Measurements from ENCODE around the gene HMCN2.

HMCN2 gene

DNA sequence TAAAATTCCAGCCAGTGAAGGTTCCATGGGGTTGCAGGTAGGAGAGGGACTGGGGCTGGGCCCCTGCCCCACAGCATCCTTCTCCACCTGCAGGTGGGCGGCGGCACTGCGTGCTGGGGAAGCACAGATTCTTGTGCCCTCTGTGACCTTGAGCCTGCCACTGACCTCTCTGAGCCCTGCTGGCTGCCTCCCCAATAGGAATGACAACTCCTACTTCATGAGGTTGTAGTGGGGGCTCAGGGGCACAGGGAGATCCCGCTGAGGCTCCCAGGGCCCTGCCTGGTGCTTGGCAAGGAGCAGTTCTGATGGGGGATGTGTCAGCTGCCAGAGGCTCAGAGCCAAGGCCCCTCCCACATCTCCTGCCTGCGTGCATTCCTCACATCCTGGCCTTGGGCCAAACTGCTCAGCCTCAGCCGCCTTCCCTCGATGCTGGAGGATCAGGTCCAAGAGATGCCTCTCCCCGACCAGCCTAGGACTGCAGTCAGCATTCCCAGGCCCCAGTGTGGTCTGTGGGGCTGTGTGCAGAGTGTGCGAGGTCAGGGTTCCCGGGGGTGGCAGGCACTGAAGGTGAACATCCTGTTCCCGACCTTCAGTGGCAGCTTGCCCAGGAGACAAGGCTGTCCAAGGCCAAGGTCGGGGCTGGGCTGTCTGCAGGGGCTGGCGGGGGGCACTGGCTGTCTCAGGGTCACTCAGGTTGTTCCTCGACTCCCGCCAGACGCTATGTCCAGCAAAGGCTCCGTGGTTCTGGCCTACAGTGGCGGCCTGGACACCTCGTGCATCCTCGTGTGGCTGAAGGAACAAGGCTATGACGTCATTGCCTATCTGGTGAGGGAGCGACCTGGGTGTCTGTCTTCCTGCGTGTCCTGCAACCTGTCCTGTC, 186.2 kb downstream of the HMCN2 start:
- peak; percentile 76 for DNase-seq (ENCODE audit: low spot score)

DNA sequence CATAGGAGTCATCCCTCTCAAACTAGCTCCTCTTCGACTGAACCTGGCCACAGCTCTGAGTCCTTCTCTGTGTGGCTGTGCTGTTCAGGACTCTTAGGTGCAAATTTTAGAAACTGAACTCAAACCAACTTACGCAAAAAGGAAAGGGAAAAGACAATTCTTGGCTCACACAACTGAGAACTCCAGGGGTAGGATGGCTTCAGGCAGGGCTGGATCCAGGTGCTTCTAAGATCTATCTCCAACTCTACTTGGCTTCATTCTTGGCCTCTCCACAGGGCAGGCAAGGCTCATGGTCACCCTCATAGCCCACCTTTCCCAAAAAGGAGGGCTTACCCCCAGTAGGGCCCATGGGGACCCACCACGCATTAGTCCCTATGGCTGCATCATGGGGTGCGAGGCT, 187.3 kb downstream of the HMCN2 start:
- no peak for DNase-seq (ENCODE audit: low spot score)

DNA sequence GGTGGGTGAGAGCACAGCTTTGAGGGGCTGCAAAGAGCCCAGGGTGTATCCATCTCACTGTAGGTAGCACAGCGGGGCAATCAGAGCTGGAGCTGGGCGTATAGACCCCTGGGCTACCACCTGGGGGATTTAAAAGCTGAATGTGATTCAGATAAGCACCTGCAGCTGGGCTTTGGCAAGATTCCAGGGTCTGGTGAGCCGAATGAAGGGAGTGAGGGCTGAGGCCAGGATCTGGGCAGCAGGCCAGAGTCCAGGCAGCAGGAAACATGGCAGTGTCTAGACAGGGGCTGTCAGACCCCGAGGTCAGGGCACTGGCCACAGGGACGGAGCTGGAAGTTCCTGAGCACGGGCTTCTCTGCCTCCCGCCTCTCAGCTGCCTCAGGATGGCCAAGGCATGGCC, 187.9 kb downstream of the HMCN2 start:
- peak; percentile 68 for DNase-seq (ENCODE audit: low spot score)

DNA sequence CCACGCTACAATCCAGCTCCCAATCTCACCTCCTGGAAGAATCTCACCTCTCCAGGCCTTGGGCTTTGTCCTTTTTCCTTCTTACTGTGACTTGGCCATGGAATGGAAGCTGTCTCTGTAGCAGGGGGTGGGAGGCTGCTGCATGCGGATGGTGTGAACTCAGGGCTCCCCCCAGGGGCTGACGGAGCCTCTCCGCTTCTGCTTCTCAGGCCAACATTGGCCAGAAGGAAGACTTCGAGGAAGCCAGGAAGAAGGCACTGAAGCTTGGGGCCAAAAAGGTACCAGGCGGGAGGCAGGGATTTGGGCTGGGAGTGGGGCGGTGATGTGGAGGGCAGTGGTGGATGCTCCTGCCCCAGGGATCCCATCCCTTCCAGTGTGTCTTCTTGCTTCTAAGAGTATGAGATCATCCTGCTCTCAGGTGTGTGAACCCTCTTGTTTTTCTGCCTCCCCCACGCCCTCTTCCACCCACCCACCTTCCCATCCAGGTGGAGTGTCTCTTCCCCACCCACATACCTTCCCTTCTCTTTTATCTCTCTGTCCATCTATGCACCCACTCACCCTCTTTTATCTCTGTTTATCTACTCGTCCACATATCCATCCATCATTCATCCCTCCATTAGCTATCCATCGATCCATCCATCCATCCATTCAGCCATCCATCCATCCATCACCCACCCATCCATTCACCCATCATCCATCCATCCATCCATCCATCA, 188.7 kb downstream of the HMCN2 start:
- no peak for DNase-seq (ENCODE audit: low spot score)

DNA sequence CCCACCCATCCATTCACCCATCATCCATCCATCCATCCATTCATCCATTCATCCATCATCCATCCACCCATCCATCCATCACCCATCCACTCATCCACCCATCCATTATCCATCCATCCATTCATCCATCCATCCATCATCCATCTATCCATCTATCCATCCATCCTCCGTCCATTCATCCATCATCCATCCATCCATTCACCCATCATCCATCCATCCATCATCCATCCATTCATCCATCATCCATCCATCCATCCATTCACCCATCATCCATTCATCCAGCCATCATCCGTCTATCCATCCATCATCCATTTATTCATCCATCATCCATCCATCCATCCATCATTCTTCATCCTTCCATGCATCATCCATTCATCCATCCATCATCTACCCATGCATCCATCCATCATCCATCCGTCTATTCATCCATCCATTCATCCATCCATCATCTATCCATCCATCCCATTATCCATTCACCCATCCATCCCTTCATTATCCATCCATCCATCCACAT, 189.3 kb downstream of the HMCN2 start:
- DNase-seq (ENCODE audit: low spot score): no peak

DNA sequence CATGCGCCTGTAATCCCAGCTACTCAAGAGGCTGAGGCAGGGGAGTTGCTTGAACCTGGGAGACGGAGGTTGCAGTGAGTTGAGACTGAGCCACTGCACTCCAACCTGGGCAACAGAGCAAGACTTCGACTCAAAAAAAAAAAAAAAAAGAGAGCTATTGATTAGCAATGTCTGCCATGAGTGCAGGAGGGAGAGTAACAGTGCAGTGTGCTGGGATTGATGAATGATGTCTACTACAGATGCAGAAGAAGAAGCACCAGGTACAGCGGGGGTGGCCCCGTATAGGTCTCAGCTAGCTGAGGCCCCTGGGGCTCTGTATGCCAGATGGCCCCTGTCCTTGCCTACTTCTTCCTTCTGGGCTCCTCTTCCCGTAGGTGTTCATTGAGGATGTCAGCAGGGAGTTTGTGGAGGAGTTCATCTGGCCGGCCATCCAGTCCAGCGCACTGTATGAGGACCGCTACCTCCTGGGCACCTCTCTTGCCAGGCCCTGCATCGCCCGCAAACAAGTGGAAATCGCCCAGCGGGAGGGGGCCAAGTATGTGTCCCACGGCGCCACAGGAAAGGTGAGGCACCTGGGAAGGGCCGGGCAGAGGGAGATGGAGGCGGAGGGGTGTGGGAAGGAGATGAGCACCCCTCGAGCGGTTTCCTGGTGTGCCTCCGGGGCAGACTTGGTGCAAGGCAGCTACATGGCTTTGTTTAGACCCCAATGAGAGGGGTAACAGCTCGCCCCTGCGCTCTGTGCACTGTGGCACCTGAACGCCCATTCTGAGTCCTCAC, 192.7 kb downstream of the HMCN2 start:
- DNase-seq (ENCODE audit: low spot score): no peak

DNA sequence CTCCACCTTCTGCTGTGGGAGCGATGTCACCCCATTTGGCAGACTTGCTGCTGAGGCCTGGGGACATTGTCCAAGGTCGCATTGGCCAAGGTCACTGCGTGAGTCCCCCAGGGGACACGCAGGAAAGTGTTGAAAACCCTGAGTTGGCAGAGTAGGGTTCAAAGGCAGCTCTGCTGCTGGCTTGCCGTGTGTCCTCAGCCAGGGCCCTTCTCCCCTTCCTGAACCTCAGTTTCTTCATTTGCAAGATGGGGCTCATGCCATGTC, 193.2 kb downstream of the HMCN2 start:
- DNase-seq (ENCODE audit: low spot score): no peak

DNA sequence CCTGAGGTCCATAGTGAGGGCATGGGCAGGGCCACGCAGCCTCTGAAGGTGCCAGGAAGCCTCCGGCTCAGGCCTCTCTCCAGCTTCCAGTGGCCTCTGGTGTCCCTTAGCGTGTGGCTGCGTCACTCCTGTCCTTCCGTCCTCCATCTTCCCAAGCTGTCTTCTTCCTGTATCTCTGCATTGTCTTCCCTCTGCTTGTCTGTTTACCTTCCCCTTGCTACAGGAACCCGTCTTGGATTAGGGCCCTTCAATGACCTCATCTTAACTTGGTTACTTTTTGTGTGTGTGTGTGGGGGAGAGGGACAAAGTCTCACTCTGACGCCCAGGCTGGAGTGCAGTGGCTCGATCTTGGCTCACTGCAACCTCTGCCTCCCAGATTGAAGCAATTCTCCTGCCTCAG, 193.6 kb downstream of the HMCN2 start:
- no peak for DNase-seq (ENCODE audit: low spot score)

DNA sequence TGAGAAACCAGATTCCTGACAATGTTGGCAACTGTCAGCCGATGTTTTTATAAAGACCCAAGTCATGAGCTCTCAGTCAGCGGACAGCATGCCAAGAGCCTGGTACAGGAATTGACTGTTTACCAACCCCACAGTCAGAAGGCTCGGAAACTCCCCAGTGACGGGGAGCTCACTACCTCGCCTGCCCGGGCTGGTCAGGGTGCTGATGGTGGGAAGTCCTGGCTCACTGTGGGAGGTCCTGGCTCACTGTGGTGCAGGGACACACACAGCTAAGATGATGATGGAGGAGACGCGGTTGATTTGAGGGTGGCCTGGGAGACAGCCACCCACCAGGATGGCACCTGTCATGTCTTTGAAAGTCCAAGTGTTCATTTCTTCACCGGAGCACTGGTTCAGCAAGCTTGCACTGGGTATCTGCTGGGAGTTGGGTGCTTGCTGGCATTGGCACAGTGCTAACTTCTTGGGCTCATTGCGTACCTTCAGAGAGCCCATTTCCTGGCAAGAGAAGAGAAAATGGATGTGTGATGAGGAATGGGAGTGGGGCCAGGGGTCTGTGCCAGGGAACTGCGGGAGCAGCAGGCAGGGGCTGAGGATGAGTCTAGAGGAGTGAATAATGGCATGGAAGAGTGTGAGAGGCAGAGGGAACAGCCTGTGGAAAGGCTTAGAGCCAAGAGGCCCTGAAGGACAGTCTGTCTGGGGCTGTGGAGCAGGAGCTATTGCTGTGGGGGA, 194.5 kb downstream of the HMCN2 start:
- no peak for DNase-seq (ENCODE audit: low spot score)

DNA sequence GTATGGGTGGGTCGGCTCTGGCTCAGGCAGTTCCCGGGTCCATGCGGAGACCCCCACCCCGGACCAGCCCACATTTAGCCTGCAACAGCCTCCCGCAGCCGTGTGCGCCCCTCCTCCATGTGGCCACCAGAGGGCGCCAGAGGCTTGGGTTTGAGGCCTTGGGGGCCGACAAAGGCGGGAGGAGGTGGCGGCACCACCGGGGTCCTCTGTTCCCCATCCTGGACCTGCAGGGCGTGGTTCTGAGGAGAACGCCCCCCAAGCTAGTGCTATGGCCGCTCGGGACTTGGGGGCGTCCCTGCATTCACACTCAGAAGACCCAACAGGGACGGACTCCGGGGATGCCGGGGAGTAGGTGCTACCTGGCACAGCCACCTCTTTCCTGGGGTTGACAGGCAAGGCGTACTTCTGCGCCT, 195.7 kb downstream of the HMCN2 start:
- peak; percentile 80 for DNase-seq (ENCODE audit: low spot score)

DNA sequence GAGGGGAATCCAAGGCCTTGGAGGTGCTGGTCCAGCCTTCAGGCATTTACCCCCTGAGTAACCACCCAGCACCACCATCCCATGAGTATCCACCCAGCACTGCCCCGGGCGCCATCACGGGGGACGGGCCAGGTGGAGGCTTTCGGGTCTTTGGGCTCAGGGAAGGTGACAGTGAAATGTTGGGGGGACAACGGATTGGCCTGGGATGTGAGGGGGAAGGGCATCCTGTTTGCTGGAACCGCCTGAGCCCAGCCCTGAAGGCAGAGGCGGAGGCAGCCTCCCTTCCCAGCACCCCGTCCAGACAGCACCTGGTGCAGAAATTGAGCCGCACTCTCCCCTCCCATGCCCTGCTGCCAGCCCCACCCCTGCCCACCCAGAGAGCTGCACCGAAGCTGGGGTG, 196.2 kb downstream of the HMCN2 start:
- no peak for DNase-seq (ENCODE audit: low spot score)

DNA sequence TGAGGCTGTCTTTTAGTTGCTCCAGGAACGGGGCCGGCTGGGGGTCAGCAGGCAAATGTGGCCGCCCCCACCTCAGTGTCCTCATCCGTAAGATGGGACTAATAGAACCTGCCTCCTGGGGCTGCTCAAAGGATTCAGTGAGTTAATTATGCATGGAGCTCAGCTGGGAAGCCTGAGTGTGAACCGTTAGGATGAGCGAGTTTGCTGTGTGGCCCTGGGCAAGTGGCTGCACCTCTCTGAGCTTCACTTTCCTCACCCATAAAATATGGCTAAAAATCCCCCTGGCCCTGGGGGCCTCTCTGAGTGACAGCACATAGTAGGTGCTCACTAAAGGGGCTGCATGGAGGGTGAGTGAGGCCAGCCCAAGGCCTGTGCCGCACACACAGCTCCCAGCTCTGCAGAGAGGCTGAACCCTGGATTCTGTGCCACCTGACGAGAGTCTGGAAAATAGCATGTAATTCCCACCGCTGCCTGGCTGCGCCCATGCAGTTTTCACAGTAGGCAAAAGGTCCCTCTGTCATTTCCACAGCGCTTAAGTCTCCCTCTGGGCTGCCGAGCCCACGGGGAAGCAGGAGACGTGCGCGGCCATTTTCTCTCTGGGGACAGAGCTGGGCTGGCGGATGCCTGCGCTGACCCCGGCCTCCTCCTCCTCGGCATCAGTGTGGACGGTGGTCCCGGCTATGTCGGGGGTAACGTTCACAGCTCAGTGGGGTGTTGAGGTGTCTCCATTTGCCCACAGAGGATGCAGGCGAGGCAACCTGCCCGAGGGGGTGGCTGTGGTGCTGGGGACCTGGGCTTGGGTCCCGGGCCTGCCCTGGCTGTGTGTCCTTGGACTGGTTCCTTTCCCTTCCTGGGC, 197.4 kb downstream of the HMCN2 start:
- no peak for DNase-seq (ENCODE audit: low spot score)

DNA sequence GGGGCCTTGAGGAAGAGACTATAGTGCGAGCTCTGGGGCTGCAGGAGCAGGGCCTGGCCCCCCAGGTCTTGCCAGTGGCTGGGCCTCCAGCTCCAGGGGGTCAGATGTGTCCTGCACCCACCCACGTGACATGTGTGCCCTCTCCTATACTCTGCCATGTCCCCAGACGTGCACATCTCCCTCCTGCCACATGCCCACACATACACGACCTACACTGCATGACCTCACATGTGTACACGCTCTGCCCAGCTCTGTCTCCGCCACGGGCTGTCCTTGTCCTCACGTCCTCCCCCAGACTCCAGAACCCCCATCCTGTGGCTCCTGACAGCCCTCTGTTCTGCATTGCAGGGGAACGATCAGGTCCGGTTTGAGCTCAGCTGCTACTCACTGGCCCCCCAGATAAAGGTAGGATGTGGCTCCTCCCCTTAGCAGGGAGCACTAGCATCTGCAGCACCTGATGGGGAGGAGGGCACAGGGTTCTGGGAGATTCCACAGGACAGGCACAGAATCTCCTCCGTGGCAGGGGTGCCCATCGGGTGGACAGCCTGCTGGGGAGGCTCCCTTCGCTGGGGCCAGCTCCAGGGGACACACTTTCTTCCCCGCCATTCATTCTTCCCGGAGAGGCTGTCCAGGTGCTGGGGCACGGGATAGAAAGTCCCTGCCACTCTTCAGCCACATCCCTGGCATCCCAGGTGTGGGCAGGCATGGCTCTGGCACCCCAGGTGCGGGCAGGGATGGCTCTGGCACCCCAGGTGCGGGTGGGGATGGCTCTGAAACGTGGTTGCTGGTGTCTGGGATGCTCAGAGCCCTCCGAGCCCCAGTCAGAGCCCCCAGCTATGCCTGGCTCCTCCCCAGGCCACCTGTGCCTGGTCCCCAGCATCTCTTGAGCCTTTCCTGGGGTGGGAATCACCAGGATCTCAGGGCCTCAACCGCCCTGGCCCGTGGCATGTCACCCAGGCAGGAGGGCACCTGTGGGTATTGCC, 198.5 kb downstream of the HMCN2 start:
- no peak for DNase-seq (ENCODE audit: low spot score)

DNA sequence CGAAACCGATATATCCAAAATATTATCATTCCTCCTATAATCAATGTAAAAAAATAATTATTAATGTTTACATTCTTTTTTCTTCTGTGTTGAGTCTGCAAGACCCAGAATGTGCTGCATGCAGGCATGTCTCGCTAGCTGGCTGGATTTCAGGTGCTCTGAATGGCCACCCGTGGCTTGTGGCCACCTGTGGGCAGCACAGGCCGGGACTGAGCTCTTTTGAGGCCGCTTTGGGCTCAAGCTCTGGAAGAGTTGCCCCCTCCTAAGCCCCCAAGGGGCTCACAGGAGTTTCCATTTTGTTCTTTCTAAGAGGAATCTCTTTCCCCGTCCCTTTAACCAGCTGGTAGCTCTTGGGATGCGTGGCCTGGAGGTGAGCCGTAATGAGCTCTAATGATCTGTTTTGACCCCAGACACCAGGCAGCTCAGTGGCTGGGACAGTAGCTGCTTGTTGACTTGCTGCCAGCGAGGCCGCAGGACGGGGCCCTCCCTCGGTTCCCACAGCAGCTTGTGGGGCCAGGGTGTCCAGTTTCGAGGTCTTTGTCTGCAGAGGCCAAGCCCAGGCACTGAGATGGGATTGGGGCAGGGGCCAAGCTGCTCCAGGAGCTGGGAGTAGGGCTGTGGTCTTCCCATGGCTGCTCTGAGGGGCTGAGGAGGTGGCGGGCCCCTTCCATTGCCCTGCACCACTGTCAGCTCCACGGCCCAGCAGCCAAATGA, 200.0 kb downstream of the HMCN2 start:
- DNase-seq (ENCODE audit: low spot score): no peak

DNA sequence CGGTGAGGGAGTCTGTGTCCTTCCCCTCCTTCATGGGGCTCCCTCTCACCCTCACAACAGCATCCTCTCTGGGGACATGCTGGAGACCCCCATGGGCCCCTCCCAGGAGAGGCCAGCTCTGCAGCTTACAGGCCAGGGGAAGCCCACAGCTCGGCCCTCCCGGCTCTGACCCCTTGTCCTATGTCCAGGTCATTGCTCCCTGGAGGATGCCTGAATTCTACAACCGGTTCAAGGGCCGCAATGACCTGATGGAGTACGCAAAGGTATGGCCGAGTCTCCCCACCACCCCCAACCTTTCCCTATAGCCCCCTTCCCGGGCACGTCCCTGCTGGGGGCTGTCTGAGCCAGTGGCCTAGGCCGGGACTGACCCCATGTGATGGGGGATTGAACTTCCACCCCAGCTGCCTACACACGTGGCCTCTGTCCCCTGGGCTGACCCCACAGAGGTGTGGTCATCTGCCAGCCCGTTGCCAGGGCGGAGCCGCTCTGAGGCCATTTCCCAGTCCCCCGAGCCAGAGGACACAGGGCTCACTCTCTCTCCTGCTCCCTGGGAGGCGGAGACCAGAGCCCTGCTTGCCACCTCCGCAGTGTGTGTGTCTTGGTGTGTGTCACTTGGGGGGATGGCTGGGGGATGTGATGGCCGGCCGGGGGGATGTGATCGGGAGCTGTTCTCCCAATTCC, 201.1 kb downstream of the HMCN2 start:
- DNase-seq (ENCODE audit: low spot score): no peak

DNA sequence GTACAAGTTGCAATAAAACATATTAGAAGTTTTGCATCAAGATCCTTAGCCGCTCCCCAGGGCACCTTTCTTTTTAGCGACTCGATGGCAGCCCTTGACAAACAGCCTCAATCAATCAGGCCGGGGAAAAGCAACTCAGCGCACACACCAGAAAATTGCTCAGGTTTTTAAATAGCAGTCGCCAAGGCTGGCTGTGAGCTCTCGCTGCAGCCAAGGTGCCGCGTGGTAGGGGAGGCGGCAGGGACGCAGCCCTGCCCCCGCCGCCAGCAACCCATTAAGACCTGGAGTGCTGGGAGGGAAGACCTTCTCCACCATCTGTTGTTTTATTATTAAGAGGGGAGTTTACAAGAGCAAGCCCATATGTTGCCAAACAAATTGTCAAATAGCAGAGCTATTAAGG, 201.8 kb downstream of the HMCN2 start:
- no peak for DNase-seq (ENCODE audit: low spot score)

DNA sequence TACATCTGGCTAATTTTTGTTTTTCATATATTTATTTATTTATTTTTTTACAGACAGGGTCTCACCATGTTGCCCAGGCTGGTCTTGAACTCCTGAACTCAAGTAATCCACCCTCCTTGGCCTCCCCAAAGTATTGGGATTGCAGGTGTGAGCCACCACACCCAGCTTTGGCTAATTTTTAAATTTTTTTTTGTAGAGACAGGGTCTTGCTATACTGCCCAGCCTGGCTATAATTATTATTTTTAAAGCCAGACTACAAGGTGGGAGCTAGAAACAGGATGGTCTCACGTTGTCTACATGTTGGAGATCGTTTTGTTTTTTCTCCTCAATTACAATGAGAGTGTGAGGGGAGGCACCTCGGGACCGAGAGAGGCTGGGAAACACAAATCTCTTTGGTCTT, 203.0 kb downstream of the HMCN2 start:
- no peak for DNase-seq (ENCODE audit: low spot score)

DNA sequence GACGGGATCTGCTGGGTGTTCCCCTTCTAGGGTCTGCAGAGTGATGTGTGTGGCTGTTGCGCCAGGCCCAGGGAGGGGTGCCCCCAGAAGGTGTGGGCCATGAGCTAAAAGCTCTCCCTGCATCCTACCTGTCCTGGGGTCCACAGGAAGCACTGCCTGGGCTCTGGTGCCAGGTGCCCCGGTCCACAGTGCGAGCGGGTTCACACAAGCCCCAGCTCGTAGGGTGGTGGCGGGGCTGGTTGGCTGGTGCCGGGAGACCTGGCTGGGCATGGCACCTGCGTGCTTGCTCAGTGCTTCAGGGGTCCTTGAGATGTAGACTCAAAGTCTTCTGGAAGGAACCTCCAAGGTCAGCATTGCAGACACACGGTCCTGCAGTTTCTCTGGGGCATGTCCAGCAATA, 204.7 kb downstream of the HMCN2 start:
- no peak for DNase-seq (ENCODE audit: low spot score)

DNA sequence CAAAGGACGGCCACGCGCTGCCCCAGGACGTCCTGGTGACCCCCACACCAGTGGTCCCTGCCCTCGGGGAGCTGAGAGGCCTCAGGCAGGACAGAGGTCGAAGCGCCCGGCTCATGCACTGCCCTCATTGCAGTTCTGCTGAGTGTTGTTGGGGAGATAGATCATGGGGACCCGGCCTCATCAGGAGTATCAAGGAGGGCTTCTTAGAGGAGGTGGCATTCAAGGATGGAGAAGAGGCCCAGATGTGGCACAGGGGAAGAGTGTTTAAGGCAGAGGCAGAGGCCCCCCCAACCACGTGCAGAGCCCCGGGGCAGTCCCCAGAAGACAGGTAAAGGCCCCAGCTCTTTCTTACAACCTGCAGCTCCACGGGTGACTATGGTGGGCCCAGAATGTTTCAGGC, 205.4 kb downstream of the HMCN2 start:
- no peak for DNase-seq (ENCODE audit: low spot score)

Measured in HuH-7.5 (cell line).